IPS DF 6.9 (cell line): ENCODE data around the gene CCDC178.
"Not testable (repeated sequence)": the region's sequence is repeated elsewhere in the genome, so short reads cannot be mapped to it uniquely, and the experiment has no call there.

Source experiments
- DNase-seq: peaks from one replicate; pipeline ENCODE4 v3.0.0-alpha.2; 2013; ENCODE audit warnings: low read depth, low spot score
- H3K27ac ChIP-seq: one replicate; pipeline ENCODE4 v1.5.1; 2013; ENCODE audit warnings: low read length, control low read depth
- H3K27me3 ChIP-seq: 2 replicates; pipeline ENCODE4 v1.6.1; 2013; ENCODE audit warnings: mild to moderate bottlenecking, low read length; ENCODE audit not compliant: control insufficient read depth, insufficient read depth
- H3K36me3 ChIP-seq: 2 replicates; pipeline ENCODE4 v1.6.1; 2013; ENCODE audit warnings: low read length; ENCODE audit not compliant: control insufficient read depth, insufficient read depth
- H3K4me1 ChIP-seq: 2 replicates; pipeline ENCODE4 v1.6.1; 2013; ENCODE audit warnings: low read length; ENCODE audit not compliant: control insufficient read depth, insufficient read depth
- H3K4me3 ChIP-seq: 2 replicates; pipeline ENCODE4 v1.5.1; 2013; ENCODE audit warnings: mild to moderate bottlenecking, low read length
- H3K9me3 ChIP-seq: 2 replicates; pipeline ENCODE4 v1.6.1; 2013; ENCODE audit warnings: low read length, inconsistent platforms; ENCODE audit not compliant: control insufficient read depth, insufficient read depth
- WGBS: extraction: QIAGEN DNeasy Blood & Tissue Kit; methylation state at CpG from one replicate; pipeline ENCODE4 v1.1.7; 2013; ENCODE audit warnings: mixed read lengths, missing lambda C conversion rate; ENCODE audit not compliant: insufficient read length, insufficient coverage; 5-methylcytosine and 5-hydroxymethylcytosine counted together

CCDC178 gene

DNA sequence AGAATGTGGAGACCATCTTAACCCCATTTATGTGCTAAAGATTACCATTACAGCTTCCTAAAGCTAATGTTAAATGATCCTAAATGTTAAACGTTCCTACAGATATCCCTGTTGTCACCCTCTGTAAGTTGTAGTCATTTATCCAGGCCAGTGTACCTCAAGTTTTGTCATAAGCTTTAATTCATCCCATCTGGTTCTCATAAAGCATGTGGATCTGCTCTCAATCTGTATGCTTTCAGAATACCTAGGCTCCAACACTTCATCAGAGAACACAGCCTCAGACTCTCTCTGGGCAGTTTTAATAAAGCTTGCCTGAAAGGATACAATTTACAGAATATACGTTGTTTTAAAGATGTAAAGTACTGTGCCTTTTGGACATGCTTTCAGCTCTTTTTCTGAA is 4.2 kb upstream of the CCDC178 start:
- Histone ChIP-seq H3K27me3 (peaks cover 2% of the 10 kb centered on the region; the same call in 1 of the 2 replicates), H3K36me3 (no peaks in the 10 kb centered on the region), H3K4me1 (no peaks in the 10 kb centered on the region), H3K4me3 (no peak overlapping the region), H3K27ac (no peak overlapping the region), H3K9me3 (no peaks in the 10 kb centered on the region)
- DNase-seq = no peak
- no CpG with 5 or more reads among the region's 2 CpGs for WGBS

- Histone ChIP-seq H3K36me3 (no peaks in the 10 kb centered on the region), H3K9me3 (no peaks in the 10 kb centered on the region), H3K4me1 (0 out of 2 replicates have a peak, but pooled peaks cover 1% of the 10 kb centered on the region), H3K27ac (no peak overlapping the region), H3K27me3 (no peaks in the 10 kb centered on the region), H3K4me3 (no peak overlapping the region)
- no peak for DNase-seq
- no CpG with 5 or more reads among the region's 1 CpG for WGBS
Observed at GRCh38 chr18:33432857-33433256, 7.7 kb downstream of the CCDC178 start.

GRCh38 chr18:33427549-33427948 is 13.0 kb downstream of the CCDC178 start:
- H3K36me3 ChIP-seq = no peaks in the 10 kb centered on the region
- H3K4me1 ChIP-seq = 0 out of 2 replicates have a peak, but pooled peaks cover 1% of the 10 kb centered on the region
- no peaks in the 10 kb centered on the region for H3K27me3 ChIP-seq
- no peak overlapping the region for H3K27ac ChIP-seq
- H3K9me3 ChIP-seq = no peaks in the 10 kb centered on the region
- H3K4me3 ChIP-seq = no peak overlapping the region
- no CpG with 5 or more reads among the region's 2 CpGs for WGBS
- DNase-seq = no peak

DNA sequence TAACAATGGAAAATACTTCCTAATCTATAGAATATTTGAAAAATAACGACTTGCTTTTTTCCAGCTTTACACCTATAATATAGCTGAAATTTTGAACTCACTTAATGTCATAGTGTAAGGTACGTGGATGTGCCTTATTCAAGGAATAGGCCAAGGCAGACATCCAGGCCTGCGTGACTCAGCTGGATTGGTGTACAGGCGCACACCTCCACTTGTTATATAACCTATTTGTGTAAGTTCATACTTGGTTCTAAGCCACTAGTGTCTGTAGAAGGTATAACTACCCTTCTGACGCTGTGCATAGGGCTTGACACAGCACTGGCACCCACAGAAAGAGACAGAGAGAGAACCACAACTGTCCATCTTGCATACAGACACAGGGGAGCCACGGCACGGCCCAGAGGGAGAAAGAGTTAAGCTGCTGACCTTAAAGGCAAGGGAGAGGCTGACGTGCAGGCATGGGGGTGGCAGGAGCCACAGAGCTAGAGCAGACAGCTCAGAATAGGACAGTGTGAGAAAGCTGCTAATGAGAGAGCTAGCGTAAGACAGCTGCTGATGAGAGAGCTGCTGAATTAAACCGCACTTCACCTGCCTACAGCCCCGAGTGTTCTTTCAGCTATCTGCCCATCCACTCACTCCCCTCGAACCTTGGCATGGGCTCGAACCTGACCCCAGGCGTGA is 16.1 kb downstream of the CCDC178 start:
- no peaks in the 10 kb centered on the region for H3K9me3 ChIP-seq
- WGBS = no CpG with 5 or more reads among the region's 14 CpGs
- H3K36me3 ChIP-seq = no peaks in the 10 kb centered on the region
- DNase-seq = no peak
- H3K4me1 ChIP-seq = no peaks in the 10 kb centered on the region
- H3K27me3 ChIP-seq = no peaks in the 10 kb centered on the region
- H3K4me3 ChIP-seq = no peak overlapping the region
- no peak overlapping the region for H3K27ac ChIP-seq

GRCh38 chr18:33421225-33421624 is 19.3 kb downstream of the CCDC178 start:
- WGBS = no CpG with 5 or more reads among the region's 1 CpG
- H3K4me3 ChIP-seq = no peak overlapping the region

GRCh38 chr18:33404244-33404873 is 36.2 kb downstream of the CCDC178 start:
- no peaks in the 10 kb centered on the region for H3K36me3 ChIP-seq
- DNase-seq = no peak
- H3K4me1 ChIP-seq = no peaks in the 10 kb centered on the region
- H3K27me3 ChIP-seq = no peaks in the 10 kb centered on the region
- H3K27ac ChIP-seq = no peak overlapping the region
- no peaks in the 10 kb centered on the region for H3K9me3 ChIP-seq
- no peak overlapping the region for H3K4me3 ChIP-seq

More at GRCh38 chr18:33421225-33421624, 19.3 kb downstream of the CCDC178 start:
- no peaks in the 10 kb centered on the region for H3K36me3 ChIP-seq
- no peaks in the 10 kb centered on the region for H3K4me1 ChIP-seq
- no peak overlapping the region for H3K27ac ChIP-seq
- H3K27me3 ChIP-seq = no peaks in the 10 kb centered on the region
- DNase-seq = no peak
- H3K9me3 ChIP-seq = no peaks in the 10 kb centered on the region

DNA sequence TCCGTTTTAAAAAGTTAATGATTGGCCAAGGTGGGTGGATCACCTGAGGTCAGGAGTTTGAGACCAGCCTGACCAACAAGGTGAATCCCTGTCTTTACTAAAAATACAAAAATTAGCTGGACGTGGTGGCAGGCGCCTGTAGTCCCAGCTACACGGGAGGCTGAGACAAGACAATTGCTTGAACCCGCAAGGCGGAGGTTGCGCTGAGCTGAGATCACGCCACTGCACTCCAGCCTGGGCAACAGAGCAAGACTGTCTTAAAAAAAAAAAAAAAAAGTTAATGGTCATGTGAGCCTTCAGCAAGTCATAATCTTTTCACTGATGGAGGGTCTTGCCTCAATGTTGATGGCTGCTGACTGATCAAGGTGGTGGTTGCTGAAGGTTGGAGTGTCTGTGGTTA is 41.6 kb downstream of the CCDC178 start:
- H3K9me3 ChIP-seq, H3K36me3 ChIP-seq, DNase-seq, H3K27me3 ChIP-seq, H3K4me3 ChIP-seq, H3K27ac ChIP-seq, H3K4me1 ChIP-seq: not testable (repeated sequence)
- WGBS = no CpG with 5 or more reads among the region's 8 CpGs

DNA sequence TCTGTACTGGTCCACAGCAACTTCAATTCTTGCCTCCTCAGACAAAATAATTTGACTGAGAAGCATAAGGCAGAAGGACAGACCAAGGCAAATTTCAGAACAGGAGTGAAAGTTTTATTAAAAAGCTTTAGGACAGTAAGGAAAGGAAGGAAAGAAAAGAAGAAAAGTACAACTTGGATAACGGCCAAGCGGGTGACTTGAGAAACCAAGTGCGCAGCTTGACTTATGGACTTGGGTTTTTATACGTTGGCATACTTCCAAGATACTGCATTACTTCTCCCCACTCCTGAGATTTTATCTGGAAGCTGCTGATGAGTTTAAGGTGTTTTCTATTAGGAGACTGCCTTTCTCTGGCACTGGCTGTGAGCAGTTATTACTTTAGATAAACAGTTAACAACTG is 64.7 kb downstream of the CCDC178 start:
- no peak for DNase-seq
- Histone ChIP-seq H3K36me3 (no peaks in the 10 kb centered on the region), H3K4me3 (no peak overlapping the region), H3K4me1 (no peaks in the 10 kb centered on the region), H3K9me3 (no peaks in the 10 kb centered on the region), H3K27me3 (no peaks in the 10 kb centered on the region), H3K27ac (no peak overlapping the region)
- WGBS = no CpG with 5 or more reads among the region's 4 CpGs

- Histone ChIP-seq H3K27me3 (no peaks in the 10 kb centered on the region), H3K9me3 (no peaks in the 10 kb centered on the region), H3K27ac (no peak overlapping the region), H3K4me1 (no peaks in the 10 kb centered on the region), H3K36me3 (no peaks in the 10 kb centered on the region), H3K4me3 (no peak overlapping the region)
- no peak for DNase-seq
- WGBS = no CpG with 5 or more reads among the region's 3 CpGs
Observed at GRCh38 chr18:33372442-33372841, 68.1 kb downstream of the CCDC178 start.

GRCh38 chr18:33369711-33370449 is 70.6 kb downstream of the CCDC178 start:
- H3K36me3 ChIP-seq = no peaks in the 10 kb centered on the region
- WGBS = no CpG with 5 or more reads among the region's 8 CpGs
- no peak overlapping the region for H3K27ac ChIP-seq
- no peaks in the 10 kb centered on the region for H3K27me3 ChIP-seq
- no peak overlapping the region for H3K4me3 ChIP-seq
- no peaks in the 10 kb centered on the region for H3K9me3 ChIP-seq
- H3K4me1 ChIP-seq = no peaks in the 10 kb centered on the region
- no peak for DNase-seq
